GM12878 (cell line): ENCODE results near the gene SHC2. TPM values are rescaled to one million over a fixed set of nuclear protein-coding genes. Genes with fewer than 3 reads are reported as not detected.

Experiments
- ATAC-seq: fragments of 200-7000 bp; cut with Tn5 transposase; 3 replicates; pipeline ENCODE4 v1.9.1; 2020; ENCODE audit warnings: mild to moderate bottlenecking, moderate library complexity
- BruUV-seq: library from RNA; stranded (reverse); fragments of 400-500 nt; replicated peaks from 2 replicates; lab custom pipeline; 2021; lab: Mats Ljungman, UMichigan
- CTCF ChIA-PET: fragments of 300-600 bp; sonication (Branson Sonifier 250); formaldehyde crosslinking; extraction: SDS; loops from one replicate; lab custom pipeline; 2021; ENCODE audit warnings: inconsistent platforms; lab: Yijun Ruan, JAX
- POLR2A ChIA-PET: fragments of 350-600 bp; formaldehyde crosslinking; extraction: SDS; loops from one replicate; lab custom pipeline; 2021; ENCODE audit warnings: inconsistent platforms; lab: Charles Lee
- RAD21 ChIA-PET: fragments of 300-600 bp; sonication (Branson Sonifier 250); formaldehyde crosslinking; loops from one replicate; lab custom pipeline; 2023; ENCODE audit warnings: antibody characterized with exemption; ENCODE audit not compliant: unreplicated experiment; lab: Charles Lee
- SMC1A ChIA-PET: fragments of 300-600 bp; sonication (Branson Sonifier 250); formaldehyde crosslinking; loops from one replicate; lab custom pipeline; 2023; ENCODE audit not compliant: unreplicated experiment, uncharacterized antibody; lab: Charles Lee
- DNase-seq: peaks from one replicate; pipeline ENCODE4 v3.0.0-alpha.2; 2011; ENCODE audit warnings: low read depth, low spot score
- FAIRE-seq: peaks from 3 replicates; lab custom pipeline; 2011; peaks lifted over from hg19 to GRCh38; lab: Jason Lieb, UNC
- H2AFZ ChIP-seq: 2 replicates; pipeline ENCODE4 v1.6.0; 2011; ENCODE audit warnings: low read depth, low read length, control low read depth; ENCODE audit not compliant: control insufficient read depth
- H3K27ac ChIP-seq: 2 replicates; pipeline ENCODE4 v1.5.1; 2011; ENCODE audit warnings: control low read depth; ENCODE audit not compliant: control insufficient read depth, insufficient read depth
- H3K27me3 ChIP-seq, 2 experiments: replicated peaks in 1 of 2; 2 replicates each; pipeline versions ENCODE4 v1.6.0 to v1.6.1; 2011; ENCODE audit warnings: low read length in 1 of 2; ENCODE audit not compliant: control insufficient read depth in 2 of 2, insufficient read depth in 2 of 2
- H3K36me3 ChIP-seq, 2 experiments: 2 replicates each; pipeline ENCODE4 v1.5.1; 2011; ENCODE audit warnings: low read length in 1 of 2; ENCODE audit not compliant: control insufficient read depth in 2 of 2, insufficient read depth in 2 of 2
- H3K4me1 ChIP-seq: 2 replicates; pipeline ENCODE4 v1.6.1; 2011; ENCODE audit warnings: mild to moderate bottlenecking, low read length, moderate library complexity, mixed read lengths; ENCODE audit not compliant: control insufficient read depth, insufficient read depth
- H3K4me2 ChIP-seq: 2 replicates; pipeline ENCODE4 v1.6.0; 2011; ENCODE audit warnings: control low read depth; ENCODE audit not compliant: control insufficient read depth, insufficient read depth
- H3K4me3 ChIP-seq: fragments of 200-600 bp; sonication (generic); 2 replicates; pipeline ENCODE4 v1.5.1; 2016
- H3K79me2 ChIP-seq: 2 replicates; pipeline ENCODE4 v1.6.0; 2011; ENCODE audit warnings: low read length; ENCODE audit not compliant: control insufficient read depth, insufficient read depth
- H3K9ac ChIP-seq: 2 replicates; pipeline ENCODE4 v1.8.0; 2011; ENCODE audit warnings: low read length, control low read depth, mixed read lengths; ENCODE audit not compliant: control insufficient read depth, insufficient read depth
- H3K9me3 ChIP-seq: replicated peaks from 3 replicates; pipeline ENCODE4 v1.5.1; 2011; ENCODE audit warnings: mild to moderate bottlenecking, low read length; ENCODE audit not compliant: control insufficient read depth, insufficient read depth
- H4K20me1 ChIP-seq: 2 replicates; pipeline ENCODE4 v1.6.0; 2011; ENCODE audit not compliant: control insufficient read depth, insufficient read depth
- CEBPZ ChIP-seq: fragments of 150-350 bp; IDR thresholded peaks from 2 replicates; pipeline ENCODE4 v1.6.1; 2016; ENCODE audit warnings: low read depth, low read length
- ELK1 ChIP-seq: IDR thresholded peaks from 2 replicates; pipeline ENCODE4 v1.6.1; 2012; ENCODE audit warnings: low read depth, low read length, improper control_type of control experiment
- KLF5 ChIP-seq: fragments of 450-650 bp; IDR thresholded peaks from 2 replicates; pipeline ENCODE4 v1.6.1; 2014; ENCODE audit warnings: mild to moderate bottlenecking; ENCODE audit not compliant: partially characterized antibody
- NFYB ChIP-seq: IDR thresholded peaks from 2 replicates; pipeline ENCODE4 v1.6.1; 2011; ENCODE audit warnings: low read depth, mild to moderate bottlenecking, low read length, improper control_type of control experiment, moderate library complexity; ENCODE audit not compliant: insufficient read depth
- SMAD5 ChIP-seq: IDR thresholded peaks from 2 replicates; pipeline ENCODE4 v1.6.1; 2016; ENCODE audit warnings: antibody characterized with exemption, low read depth
- SREBF2 ChIP-seq: IDR thresholded peaks from 2 replicates; pipeline ENCODE4 v1.6.1; 2012; ENCODE audit warnings: mild to moderate bottlenecking, low read length
- TAF1 ChIP-seq: IDR thresholded peaks from 2 replicates; pipeline ENCODE4 v1.6.1; 2011; ENCODE audit warnings: mild to moderate bottlenecking, low read depth, low read length, borderline replicate concordance
- ZNF687 ChIP-seq: fragments of 450-650 bp; IDR thresholded peaks from 2 replicates; pipeline ENCODE4 v1.6.1; 2017; ENCODE audit warnings: mild to moderate bottlenecking, moderate library complexity
- WGBS: methylation state at CpG from one replicate; pipeline ENCODE4 v1.1.6; 2016; ENCODE audit warnings: low lambda C conversion rate; ENCODE audit not compliant: insufficient replicate concordance, insufficient coverage; ENCODE audit errors: missing lambda C conversion rate; 5-methylcytosine and 5-hydroxymethylcytosine counted together
- in situ Hi-C: fragments of 300-500 bp; cut with MboI; formaldehyde crosslinking; loops from 9 replicates; pipeline ENCODE4 v1.14.3; 2018; ENCODE audit warnings: mixed read lengths
- intact Hi-C: fragments of 100-400 bp; cut with micrococcal nuclease; formaldehyde crosslinking; loops from one replicate; pipeline ENCODE4 v1.14.2; 2022; ENCODE audit not compliant: unreplicated experiment
- polyA plus RNA-seq, 11 experiments: library from polyadenylated mRNA; depleted of rRNA in 4 of 11; unstranded in 6 of 11; stranded (reverse) in 5 of 11; fragments of >200 nt; fragmentation: Nextera tagmentation in 4 of 11; fragmentation: Illumina TruSeq in 1 of 11; extraction: Ambion mirVana in 4 of 11; extraction: Trizol in 1 of 11; gene quantifications; 1 replicate in 1 of 11; 2 replicates in 10 of 11; pipeline versions ENCODE4 v1.2.1 to v1.2.3, GENCODE V29; 2011 to 2016; ENCODE audit warnings: inconsistent platforms in 2 of 11, missing spikeins in 2 of 11, low read depth in 1 of 11
- total RNA-seq, 4 experiments: library from RNA; depleted of rRNA in 3 of 4; stranded (reverse); fragments of >200 nt in 3 of 4; fragmentation: Illumina TruSeq in 1 of 4; extraction: Trizol in 1 of 4; gene quantifications; 2 replicates each; pipeline versions ENCODE4 v1.2.1 to v1.2.3, GENCODE V29; 2013 to 2021

SHC2 gene
- total and polyA plus RNA-seq, 10 of the 15 experiments (the other 5 are each of a cell fraction or from before 2014, with no cell fraction given) = 0.08 TPM; not detected in 9

- intact Hi-C loops = no loop called here
These were observed 11.4 kb upstream of the SHC2 start for GRCh38 chr19:472005-472858.

More at GRCh38 chr19:472005-472858, 11.4 kb upstream of the SHC2 start:
- no peak overlapping the region for H3K27ac ChIP-seq
- H3K4me2 ChIP-seq = no peak overlapping the region
- no TSS peak for BruUV-seq
- POLR2A ChIA-PET = no interaction called here
- CTCF ChIA-PET = no interaction called here
- no peaks in the 10 kb centered on the region for H3K4me1 ChIP-seq
- H3K79me2 ChIP-seq = no peaks in the 10 kb centered on the region
- H3K9ac ChIP-seq = no peak overlapping the region
- SMC1A ChIA-PET = no interaction called here
- in situ Hi-C loops = no loop called here
- FAIRE-seq = no peak
- H2AFZ ChIP-seq = no peak overlapping the region
- no peaks in the 10 kb centered on the region for H3K27me3 ChIP-seq
- RAD21 ChIA-PET = no interaction called here
- H3K9me3 ChIP-seq = no peaks in the 10 kb centered on the region
- H4K20me1 ChIP-seq = no peaks in the 10 kb centered on the region
- WGBS = 46% methylated on average over 23 of the region's 23 CpGs
- H3K4me3 ChIP-seq = no peak overlapping the region
- no peaks in the 10 kb centered on the region for H3K36me3 ChIP-seq
- TF ChIP-seq SREBF2 (no peak), ELK1 (no peak), TAF1 (no peak), KLF5 (no peak), ZNF687 (no peak), CEBPZ (no peak), NFYB (no peak), SMAD5 (no peak)
- no peak for ATAC-seq
- no peak for DNase-seq
